ENCODE measurements around the gene ATR. TPM values are rescaled to one million over a fixed set of nuclear protein-coding genes. Genes with fewer than 3 reads are reported as not detected.

ATR gene
- polyA plus RNA-seq, 1 donor from 2014 or later = 26.1 TPM

DNA sequence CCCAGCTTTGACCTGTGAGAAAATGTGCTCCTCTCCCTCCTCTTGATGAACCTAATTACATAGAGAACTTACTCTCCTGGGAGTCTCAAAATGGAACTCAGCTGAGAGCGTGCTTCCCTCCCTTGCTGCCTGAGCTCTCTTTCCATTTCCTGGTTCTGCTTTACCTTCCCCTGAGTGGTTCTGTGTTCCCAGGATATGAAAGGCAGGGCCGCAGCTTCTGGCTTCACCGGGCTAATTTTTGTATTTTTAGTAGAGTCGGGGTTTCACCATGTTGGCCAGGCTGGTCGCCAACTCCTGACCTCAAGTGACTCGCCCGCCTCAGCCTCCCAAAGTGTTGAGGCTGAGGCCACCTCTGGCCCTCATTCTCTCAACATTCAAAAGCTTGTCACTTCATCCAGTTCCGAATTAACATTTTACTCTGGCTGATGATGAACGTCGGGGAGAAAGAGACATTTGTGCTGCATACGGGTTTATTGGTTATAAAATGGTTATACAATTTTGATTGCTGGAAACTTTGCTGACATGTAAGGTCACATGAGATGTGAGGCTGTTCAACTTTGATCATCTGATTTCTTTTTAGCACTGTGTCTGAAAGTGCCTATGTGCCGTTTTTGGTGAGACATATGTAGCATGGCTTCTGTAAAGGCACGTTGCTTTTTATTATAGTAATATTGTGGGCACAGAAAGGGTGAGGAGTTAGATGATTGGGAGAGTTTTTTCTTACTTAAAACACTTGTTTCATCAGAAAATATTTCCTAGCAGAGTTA is 24.3 kb upstream of the ATR start:
- H3F3A ChIP-seq (ENCODE audit: insufficient read depth, low read length, poor library complexity, severe bottlenecking) = no peaks in the 10 kb centered on the region
- no peak overlapping the region for H3K27ac ChIP-seq (ENCODE audit: low read length)
- H3K9me3 ChIP-seq (ENCODE audit: low read length) = no peaks in the 10 kb centered on the region
- H3K9me2 ChIP-seq (ENCODE audit: insufficient read depth, low read length) = no peaks in the 10 kb centered on the region
- no peaks in the 10 kb centered on the region for H3K36me3 ChIP-seq (ENCODE audit: insufficient read depth, low read length)
- TF ChIP-seq MXI1 (conservative IDR thresholded peaks at IDR 0.05; ENCODE audit: poor library complexity, severe bottlenecking) = no peak
- H3K4me3 ChIP-seq (ENCODE audit: low read length) = no peak overlapping the region
- no peak overlapping the region for H2AFZ ChIP-seq (ENCODE audit: low read depth, low read length)
- H3K4me2 ChIP-seq (ENCODE audit: low read length) = no peak overlapping the region
- H3K27me3 ChIP-seq (ENCODE audit: insufficient read depth, low read depth, low read length) = no peaks in the 10 kb centered on the region
- no peaks in the 10 kb centered on the region for H3K79me2 ChIP-seq (replicated peaks; ENCODE audit: insufficient read depth, low read length)
- H4K20me1 ChIP-seq (ENCODE audit: insufficient read depth) = no peaks in the 10 kb centered on the region
- H3K9ac ChIP-seq (ENCODE audit: low read length) = no peak overlapping the region

DNA sequence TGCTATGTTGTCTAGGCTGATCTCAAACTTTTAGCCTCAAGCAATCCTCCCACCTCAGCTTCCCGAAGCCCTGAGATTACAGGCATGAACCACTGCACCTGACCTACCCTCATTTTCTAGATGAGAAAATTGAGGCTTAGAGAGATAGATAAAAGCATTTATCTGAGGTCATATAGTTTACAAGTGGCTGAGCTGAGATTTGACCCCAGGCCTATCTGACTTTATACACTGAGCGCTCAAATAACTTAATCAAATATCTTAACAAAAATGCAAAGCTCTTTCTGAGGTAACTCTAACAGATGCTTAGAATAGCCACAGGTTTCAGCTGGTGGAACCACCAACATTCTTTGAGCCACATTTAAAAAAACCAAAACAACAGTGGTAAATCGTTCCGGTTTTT is 23.2 kb upstream of the ATR start:
- H4K20me1 ChIP-seq (ENCODE audit: insufficient read depth) = no peaks in the 10 kb centered on the region
- no peaks in the 10 kb centered on the region for H3F3A ChIP-seq (ENCODE audit: insufficient read depth, low read length, poor library complexity, severe bottlenecking)
- no peaks in the 10 kb centered on the region for H3K9me3 ChIP-seq (ENCODE audit: low read length)
- H3K9ac ChIP-seq (ENCODE audit: low read length) = no peak overlapping the region
- no peaks in the 10 kb centered on the region for H3K9me2 ChIP-seq (ENCODE audit: insufficient read depth, low read length)
- no peaks in the 10 kb centered on the region for H3K36me3 ChIP-seq (ENCODE audit: insufficient read depth, low read length)
- TF ChIP-seq, protein P1, sequence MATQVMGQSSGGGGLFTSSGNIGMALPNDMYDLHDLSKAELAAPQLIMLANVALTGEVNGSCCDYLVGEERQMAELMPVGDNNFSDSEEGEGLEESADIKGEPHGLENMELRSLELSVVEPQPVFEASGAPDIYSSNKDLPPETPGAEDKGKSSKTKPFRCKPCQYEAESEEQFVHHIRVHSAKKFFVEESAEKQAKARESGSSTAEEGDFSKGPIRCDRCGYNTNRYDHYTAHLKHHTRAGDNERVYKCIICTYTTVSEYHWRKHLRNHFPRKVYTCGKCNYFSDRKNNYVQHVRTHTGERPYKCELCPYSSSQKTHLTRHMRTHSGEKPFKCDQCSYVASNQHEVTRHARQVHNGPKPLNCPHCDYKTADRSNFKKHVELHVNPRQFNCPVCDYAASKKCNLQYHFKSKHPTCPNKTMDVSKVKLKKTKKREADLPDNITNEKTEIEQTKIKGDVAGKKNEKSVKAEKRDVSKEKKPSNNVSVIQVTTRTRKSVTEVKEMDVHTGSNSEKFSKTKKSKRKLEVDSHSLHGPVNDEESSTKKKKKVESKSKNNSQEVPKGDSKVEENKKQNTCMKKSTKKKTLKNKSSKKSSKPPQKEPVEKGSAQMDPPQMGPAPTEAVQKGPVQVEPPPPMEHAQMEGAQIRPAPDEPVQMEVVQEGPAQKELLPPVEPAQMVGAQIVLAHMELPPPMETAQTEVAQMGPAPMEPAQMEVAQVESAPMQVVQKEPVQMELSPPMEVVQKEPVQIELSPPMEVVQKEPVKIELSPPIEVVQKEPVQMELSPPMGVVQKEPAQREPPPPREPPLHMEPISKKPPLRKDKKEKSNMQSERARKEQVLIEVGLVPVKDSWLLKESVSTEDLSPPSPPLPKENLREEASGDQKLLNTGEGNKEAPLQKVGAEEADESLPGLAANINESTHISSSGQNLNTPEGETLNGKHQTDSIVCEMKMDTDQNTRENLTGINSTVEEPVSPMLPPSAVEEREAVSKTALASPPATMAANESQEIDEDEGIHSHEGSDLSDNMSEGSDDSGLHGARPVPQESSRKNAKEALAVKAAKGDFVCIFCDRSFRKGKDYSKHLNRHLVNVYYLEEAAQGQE (IDR thresholded peaks at IDR 0.05; ENCODE audit: borderline replicate concordance) = no peak
- TF ChIP-seq, protein P2, sequence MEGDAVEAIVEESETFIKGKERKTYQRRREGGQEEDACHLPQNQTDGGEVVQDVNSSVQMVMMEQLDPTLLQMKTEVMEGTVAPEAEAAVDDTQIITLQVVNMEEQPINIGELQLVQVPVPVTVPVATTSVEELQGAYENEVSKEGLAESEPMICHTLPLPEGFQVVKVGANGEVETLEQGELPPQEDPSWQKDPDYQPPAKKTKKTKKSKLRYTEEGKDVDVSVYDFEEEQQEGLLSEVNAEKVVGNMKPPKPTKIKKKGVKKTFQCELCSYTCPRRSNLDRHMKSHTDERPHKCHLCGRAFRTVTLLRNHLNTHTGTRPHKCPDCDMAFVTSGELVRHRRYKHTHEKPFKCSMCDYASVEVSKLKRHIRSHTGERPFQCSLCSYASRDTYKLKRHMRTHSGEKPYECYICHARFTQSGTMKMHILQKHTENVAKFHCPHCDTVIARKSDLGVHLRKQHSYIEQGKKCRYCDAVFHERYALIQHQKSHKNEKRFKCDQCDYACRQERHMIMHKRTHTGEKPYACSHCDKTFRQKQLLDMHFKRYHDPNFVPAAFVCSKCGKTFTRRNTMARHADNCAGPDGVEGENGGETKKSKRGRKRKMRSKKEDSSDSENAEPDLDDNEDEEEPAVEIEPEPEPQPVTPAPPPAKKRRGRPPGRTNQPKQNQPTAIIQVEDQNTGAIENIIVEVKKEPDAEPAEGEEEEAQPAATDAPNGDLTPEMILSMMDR (IDR thresholded peaks at IDR 0.05; ENCODE audit: poor library complexity, severe bottlenecking) = no peak
- no peak for TF ChIP-seq SMC3 (conservative IDR thresholded peaks at IDR 0.05; ENCODE audit: poor library complexity)
- no peak for TF ChIP-seq RAD21 (conservative IDR thresholded peaks at IDR 0.05)
- no peak for TF ChIP-seq MXI1 (conservative IDR thresholded peaks at IDR 0.05; ENCODE audit: poor library complexity, severe bottlenecking)
- no peak for TF ChIP-seq EP300 (conservative IDR thresholded peaks at IDR 0.05; ENCODE audit: poor library complexity, severe bottlenecking)
- TF ChIP-seq POLR2AphosphoS5 (IDR thresholded peaks at IDR 0.05) = no peak
- no peak for TF ChIP-seq EZH2 (IDR thresholded peaks at IDR 0.05; ENCODE audit: borderline replicate concordance, insufficient read depth, low read length, poor library complexity, severe bottlenecking)
- no peak for TF ChIP-seq TAF1 (IDR thresholded peaks at IDR 0.05; ENCODE audit: low read depth)
- H3K27me3 ChIP-seq (ENCODE audit: insufficient read depth, low read depth, low read length) = peaks cover 9% of the 10 kb centered on the region
- H3K27ac ChIP-seq (ENCODE audit: low read length) = no peak overlapping the region
- H3K79me2 ChIP-seq (replicated peaks; ENCODE audit: insufficient read depth, low read length) = no peaks in the 10 kb centered on the region
- no peak overlapping the region for H3K4me3 ChIP-seq (ENCODE audit: low read length)
- no peak overlapping the region for H2AFZ ChIP-seq (ENCODE audit: low read depth, low read length)
- no peak overlapping the region for H3K4me2 ChIP-seq (ENCODE audit: low read length)

Data from neural cell (in vitro differentiated cells).